Measurements from ENCODE around the gene HOXC11. TPM values are rescaled to one million over a fixed set of nuclear protein-coding genes. Genes with fewer than 3 reads are reported as not detected.

The HOXC11 gene
- total RNA-seq, 2 experiments from 2014 or later, result not detected

DNA sequence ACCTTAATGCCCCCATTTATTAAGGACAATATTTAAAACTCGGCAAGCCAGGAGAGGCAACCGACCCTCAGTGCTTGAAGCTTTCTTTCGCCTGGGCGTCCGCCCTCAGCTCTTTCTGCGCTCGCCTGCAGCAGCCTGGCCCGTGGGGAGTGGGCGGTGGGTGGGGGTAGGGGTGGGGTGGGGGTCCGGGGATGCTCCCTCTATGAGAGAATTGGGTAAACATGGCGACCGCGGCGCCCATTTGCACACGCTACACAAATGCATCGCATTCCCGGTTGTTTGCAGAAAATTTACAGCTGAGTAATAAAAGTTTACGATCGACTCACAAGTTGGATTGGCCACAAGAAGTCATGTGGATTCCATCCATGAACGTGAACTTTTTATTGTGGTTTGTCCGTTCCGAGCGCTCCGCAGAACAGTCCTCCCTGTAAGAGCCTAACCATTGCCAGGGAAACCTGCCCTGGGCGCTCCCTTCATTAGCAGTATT is 43.6 kb downstream of the HOXC11 start:
- ATAC-seq (no peak), DNase-seq (no peak)
- ChIA-PET CTCF (interaction anchor here (0.6 to 3.2 kb wide), 12 partner anchors 8 to 198 kb away, joined by 3 to 19 read pairs (median 4); partner anchors contain the start of genes HOXC5 and HOXC6), POLR2A (interaction anchor here (0.6 kb wide), 1 partner anchor 346 kb away, joined by 3 read pairs; no protein-coding TSS in a partner anchor)
- Mint-ChIP-seq H3K27ac (no peak overlapping the region), H3K9me3 (ENCODE audit: low read depth) (no peaks in the 10 kb centered on the region), H3K36me3 (ENCODE audit: low read depth) (no peaks in the 10 kb centered on the region), H3K4me3 (no peak overlapping the region), H3K27me3 (peaks cover 56% of the 10 kb centered on the region), H3K4me1 (peaks cover 18% of the 10 kb centered on the region)
- intact Hi-C loops (cut with DNase I, micrococcal nuclease), result no loop called here

DNA sequence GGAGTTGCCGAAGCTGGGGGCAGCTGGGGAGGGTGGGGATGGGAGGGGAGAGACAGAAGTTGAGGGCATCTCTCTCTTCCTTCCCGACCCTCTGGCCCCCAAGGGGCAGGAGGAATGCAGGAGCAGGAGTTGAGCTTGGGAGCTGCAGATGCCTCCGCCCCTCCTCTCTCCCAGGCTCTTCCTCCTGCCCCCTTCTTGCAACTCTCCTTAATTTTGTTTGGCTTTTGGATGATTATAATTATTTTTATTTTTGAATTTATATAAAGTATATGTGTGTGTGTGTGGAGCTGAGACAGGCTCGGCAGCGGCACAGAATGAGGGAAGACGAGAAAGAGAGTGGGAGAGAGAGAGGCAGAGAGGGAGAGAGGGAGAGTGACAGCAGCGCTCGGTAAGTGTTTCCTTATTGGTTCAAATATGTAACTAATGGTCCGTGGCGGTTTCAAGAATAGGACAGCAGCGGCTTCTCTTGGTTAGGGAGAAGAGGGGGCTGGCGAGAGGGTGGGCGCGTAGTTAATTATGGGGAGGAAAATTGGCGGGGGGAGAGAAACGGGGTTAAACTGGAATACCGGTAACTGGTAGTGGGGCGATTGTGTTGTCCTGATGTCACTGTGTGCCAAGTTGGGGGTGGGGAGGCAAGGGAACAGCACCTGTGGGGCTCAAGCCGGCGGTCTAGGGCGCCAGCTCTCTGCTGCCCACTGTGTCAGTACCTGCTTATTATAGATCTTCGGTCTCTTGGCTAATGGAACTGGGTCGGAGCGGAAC is 44.3 kb downstream of the HOXC11 start:
- intact Hi-C loops (cut with DNase I, micrococcal nuclease), result no loop called here
- no peak overlapping the region for H3K27ac Mint-ChIP-seq
- no peaks in the 10 kb centered on the region for H3K36me3 Mint-ChIP-seq (ENCODE audit: low read depth)
- POLR2A ChIA-PET, result interaction anchor here (0.6 kb wide), 1 partner anchor 346 kb away, joined by 3 read pairs; no protein-coding TSS in a partner anchor
- DNase-seq (no peak), ATAC-seq (peak; percentile 55)
- H3K4me3 Mint-ChIP-seq, result peak overlapping the region; percentile 65
- H3K9me3 Mint-ChIP-seq (ENCODE audit: low read depth), result no peaks in the 10 kb centered on the region
- H3K4me1 Mint-ChIP-seq, result peaks cover 17% of the 10 kb centered on the region
- peaks cover 58% of the 10 kb centered on the region for H3K27me3 Mint-ChIP-seq
- CTCF ChIA-PET, result interaction anchor here (0.6 to 3.2 kb wide), 12 partner anchors 10 to 197 kb away, joined by 3 to 19 read pairs (median 4); partner anchors contain the start of genes HOXC10, HOXC5 and HOXC6

DNA sequence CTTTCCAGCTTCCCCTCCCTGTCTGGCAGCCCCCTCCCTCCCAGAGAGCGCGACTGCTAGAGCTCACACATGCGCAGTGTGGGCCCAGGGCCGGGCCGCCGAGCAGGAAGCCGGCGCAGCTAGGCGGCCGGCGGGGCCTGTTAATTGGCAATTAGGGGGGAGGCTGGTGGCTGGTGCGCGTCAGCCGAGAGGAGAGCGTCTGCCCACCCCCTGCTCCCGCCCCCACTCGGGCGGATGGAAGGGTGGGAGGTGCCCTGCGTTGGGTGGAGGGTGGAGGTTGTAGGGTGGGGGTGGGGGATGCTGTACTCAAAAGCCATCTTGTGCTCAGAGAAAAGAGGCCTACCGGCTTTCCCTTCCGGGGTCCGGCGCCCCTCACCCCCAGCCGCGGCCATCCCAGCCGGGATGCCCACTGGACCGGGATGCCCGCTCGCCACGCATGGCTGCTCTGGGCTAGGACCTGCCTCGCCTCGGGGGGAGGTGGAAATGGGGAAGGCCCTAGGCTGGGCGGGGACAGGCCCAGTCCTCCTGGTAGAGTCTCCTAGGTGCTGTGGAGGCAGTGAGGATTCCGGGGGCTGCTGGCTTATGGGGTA is 45.0 kb downstream of the HOXC11 start:
- intact Hi-C loops (cut with DNase I, micrococcal nuclease), result no loop called here
- Mint-ChIP-seq H3K9me3 (ENCODE audit: low read depth) (no peaks in the 10 kb centered on the region), H3K4me3 (peak overlapping the region; percentile 65), H3K27ac (no peak overlapping the region), H3K4me1 (peaks cover 17% of the 10 kb centered on the region), H3K27me3 (peaks cover 58% of the 10 kb centered on the region), H3K36me3 (ENCODE audit: low read depth) (no peaks in the 10 kb centered on the region)
- POLR2A ChIA-PET, result no interaction called here
- peak; percentile 88 for ATAC-seq
- DNase-seq, result peak; percentile 85
- CTCF ChIA-PET, result interaction anchor here (0.6 to 3.2 kb wide), 12 partner anchors 9 to 197 kb away, joined by 3 to 19 read pairs (median 4); partner anchors contain the start of genes HOXC10, HOXC5 and HOXC6

DNA sequence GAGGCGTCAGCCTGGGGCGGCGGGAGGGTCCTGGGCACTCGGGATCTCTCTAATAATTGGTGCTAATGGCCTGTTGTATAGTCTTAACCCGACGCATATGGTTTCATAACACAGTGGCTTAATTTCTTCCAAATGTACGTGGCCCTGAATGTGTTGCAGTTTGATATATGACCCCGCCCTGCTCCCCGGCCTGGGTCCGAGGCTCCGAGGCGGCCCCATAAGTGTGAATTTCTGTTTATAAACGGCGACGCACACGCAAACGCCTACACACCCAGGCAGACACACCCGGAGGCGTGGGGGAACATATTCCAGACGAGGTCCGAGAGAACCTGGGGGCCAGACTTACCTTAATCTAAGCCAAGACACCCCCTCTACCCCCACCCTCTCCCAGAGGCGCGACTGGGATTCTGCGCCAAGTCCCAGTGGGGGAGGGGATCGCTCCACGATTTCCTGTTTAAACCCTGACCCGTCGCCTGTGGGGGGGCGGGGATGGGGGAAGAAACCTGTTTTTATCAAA is 45.6 kb downstream of the HOXC11 start:
- ChIA-PET CTCF (interaction anchor here (1.5 to 1.8 kb wide), 2 partner anchors 14 to 189 kb away, joined by 8 to 19 read pairs; partner anchors contain the start of gene HOXC5), POLR2A (no interaction called here)
- intact Hi-C loops (cut with DNase I, micrococcal nuclease), result no loop called here
- Mint-ChIP-seq H3K36me3 (ENCODE audit: low read depth) (no peaks in the 10 kb centered on the region), H3K27me3 (peaks cover 58% of the 10 kb centered on the region), H3K4me1 (peaks cover 17% of the 10 kb centered on the region), H3K27ac (no peak overlapping the region), H3K4me3 (peak overlapping the region; percentile 65), H3K9me3 (ENCODE audit: low read depth) (no peaks in the 10 kb centered on the region)
- ATAC-seq, result no peak
- no peak for DNase-seq

DNA sequence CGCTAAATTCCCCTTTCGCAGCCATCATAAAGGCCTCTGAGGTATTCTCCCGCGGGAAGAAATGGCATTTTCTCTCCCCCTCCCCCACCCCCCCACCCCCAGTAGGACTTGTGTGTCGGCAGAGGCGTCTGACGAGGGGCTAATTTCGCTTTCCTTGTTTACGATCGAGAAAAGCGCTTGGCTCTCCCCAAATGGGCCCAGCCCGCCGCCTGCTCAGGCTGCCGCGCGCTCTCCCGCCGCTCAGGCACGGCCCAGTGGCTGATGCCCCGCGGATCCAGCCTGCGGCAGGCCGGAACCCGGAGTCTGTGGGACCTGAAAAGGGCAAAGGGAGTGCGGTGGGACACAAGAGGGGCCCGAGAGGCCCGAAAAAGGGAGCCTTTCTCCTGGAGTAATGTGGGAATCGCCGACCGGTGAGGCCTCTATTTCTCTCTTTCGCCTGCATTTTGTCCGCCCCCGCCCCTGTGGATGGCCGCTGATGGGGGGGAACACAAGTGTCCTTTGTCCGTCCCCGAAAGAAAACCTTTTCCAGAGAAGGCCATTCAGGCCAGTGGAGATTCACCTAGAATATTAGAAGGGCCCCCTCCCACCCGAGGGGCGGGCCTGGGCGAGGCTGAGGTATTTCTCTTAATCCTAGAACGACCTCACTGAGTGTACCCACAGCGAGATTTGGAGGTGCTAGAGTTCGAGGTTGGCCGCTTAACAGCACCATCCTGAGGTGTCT is 46.3 kb downstream of the HOXC11 start:
- Mint-ChIP-seq H3K27ac (no peak overlapping the region), H3K27me3 (peaks cover 60% of the 10 kb centered on the region)

DNA sequence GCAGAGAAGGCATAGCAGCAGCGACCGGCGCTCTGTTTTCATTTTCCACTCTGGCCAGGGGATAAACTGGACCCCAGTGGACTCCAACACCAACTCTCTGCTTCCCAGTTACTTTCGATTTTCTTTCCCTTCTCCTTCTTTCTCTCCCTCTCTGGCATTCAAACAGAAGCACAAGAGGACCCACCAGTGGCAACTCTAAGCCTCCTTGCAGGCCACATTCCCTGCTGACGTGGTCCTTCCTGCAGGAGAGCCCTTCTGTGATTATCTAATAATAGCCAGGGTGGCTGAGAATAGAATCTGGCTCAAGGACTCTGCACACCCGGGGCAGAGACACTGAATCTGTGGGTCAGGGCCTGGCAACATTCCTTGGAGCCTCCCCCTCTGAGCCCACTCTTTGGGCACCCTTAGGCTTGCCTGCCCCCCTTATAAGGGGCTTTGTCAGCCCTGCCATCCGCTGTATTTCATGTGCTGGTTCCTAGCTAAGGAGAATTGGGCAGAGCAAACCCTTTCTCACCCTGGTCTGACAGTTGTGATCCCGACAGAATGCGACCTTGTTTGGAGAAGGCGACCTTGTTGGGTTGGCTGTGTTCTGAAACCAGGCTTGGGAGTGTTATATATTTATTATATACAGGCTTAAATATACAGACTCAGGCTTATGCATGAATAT is 47.1 kb downstream of the HOXC11 start:
- Mint-ChIP-seq H3K4me1 (peaks cover 12% of the 10 kb centered on the region), H3K9me3 (ENCODE audit: low read depth) (no peaks in the 10 kb centered on the region), H3K27me3 (peaks cover 53% of the 10 kb centered on the region), H3K36me3 (ENCODE audit: low read depth) (no peaks in the 10 kb centered on the region), H3K4me3 (no peak overlapping the region), H3K27ac (no peak overlapping the region)
- intact Hi-C loops (cut with DNase I, micrococcal nuclease), result no loop called here
- DNase-seq (no peak), ATAC-seq (no peak)
- ChIA-PET POLR2A (no interaction called here), CTCF (no interaction called here)

More for the DNA sequence above, 46.3 kb downstream of the HOXC11 start:
- H3K36me3 Mint-ChIP-seq (ENCODE audit: low read depth), result no peaks in the 10 kb centered on the region
- CTCF ChIA-PET, result no interaction called here
- POLR2A ChIA-PET, result no interaction called here
- no peak overlapping the region for H3K4me3 Mint-ChIP-seq
- DNase-seq (no peak), ATAC-seq (no peak)
- peaks cover 17% of the 10 kb centered on the region for H3K4me1 Mint-ChIP-seq
- no peaks in the 10 kb centered on the region for H3K9me3 Mint-ChIP-seq (ENCODE audit: low read depth)
- intact Hi-C loops (cut with DNase I, micrococcal nuclease), result no loop called here

DNA sequence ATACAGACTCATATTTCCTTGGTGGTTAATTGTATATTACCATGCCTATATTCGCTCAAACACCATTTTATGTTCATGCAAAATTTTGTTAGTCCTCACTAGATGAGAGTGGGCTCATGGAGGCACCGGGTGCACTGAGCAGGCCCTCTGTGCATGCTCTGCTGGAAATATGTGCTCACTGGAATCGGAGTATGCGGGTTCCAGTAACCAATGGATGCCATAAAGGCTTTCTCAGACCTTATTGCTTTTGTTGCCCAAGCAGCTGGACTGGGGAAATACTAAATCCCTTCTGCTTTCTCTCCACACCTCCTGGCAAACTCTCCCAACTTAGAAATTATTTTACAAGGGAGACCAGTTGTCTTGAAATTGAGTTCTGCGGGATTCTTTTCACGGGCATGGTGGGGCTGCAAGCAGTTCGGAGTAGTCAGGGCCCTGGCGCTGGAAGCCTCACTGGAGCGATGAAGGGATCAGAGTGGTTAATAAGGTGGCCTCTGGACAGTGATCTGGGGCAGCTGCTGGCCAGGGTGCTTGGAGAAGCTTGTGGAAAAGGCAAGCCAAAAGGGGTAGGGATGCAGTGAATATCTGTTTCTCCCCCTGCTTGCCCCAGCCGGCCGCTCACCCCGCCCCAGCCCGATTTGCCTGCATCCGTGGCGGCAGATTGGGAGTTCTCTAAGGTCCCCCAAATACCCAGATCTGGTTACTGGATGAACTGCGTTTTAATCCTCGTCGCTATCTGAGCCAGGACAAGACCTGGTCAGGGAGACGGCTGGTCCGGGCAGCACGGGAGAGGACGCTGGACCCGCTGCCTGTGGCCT is 47.9 kb downstream of the HOXC11 start:
- H3K4me3 Mint-ChIP-seq, result no peak overlapping the region
- ATAC-seq (no peak), DNase-seq (no peak)
- H3K4me1 Mint-ChIP-seq, result peaks cover 12% of the 10 kb centered on the region
- CTCF ChIA-PET, result interaction anchor here (3.5 kb wide), 1 partner anchor 12 kb away, joined by 23 read pairs; the partner anchor contains the start of gene HOXC5
- POLR2A ChIA-PET, result no interaction called here
- no peaks in the 10 kb centered on the region for H3K9me3 Mint-ChIP-seq (ENCODE audit: low read depth)
- peaks cover 50% of the 10 kb centered on the region for H3K27me3 Mint-ChIP-seq
- H3K27ac Mint-ChIP-seq, result no peak overlapping the region
- intact Hi-C loops (cut with DNase I, micrococcal nuclease), result no loop called here
- no peaks in the 10 kb centered on the region for H3K36me3 Mint-ChIP-seq (ENCODE audit: low read depth)

DNA sequence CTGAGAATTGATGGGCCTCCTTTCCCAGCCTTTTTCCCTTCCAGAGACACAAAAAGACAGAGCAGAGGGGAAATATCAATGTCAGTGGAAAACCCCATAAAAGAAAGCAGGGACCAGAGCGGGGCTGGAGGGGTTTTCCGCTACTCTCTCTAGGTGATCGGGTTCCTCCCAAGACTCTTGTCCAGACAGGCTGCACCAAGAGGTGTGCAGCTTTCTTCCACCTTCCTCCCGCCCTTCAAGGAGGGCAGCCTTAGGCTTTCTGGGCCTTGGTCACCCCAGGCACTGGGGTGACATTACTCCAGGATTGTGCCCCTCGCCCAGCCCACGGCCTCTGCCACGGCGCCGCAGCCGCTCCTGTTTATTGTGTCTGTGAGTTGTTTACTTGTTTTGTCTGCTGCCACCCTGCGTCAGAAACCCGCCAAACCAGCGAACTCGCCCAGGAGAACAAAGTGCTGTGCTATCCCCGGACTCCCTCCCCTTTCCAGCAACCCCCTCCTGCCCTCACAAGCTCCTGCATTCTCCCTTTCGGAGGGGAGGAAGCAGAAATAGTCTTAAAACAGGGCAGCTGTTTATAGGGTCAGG is 48.6 kb downstream of the HOXC11 start:
- ChIA-PET POLR2A (no interaction called here), CTCF (interaction anchor here (0.6 to 3.5 kb wide), 4 partner anchors 11 to 180 kb away, joined by 4 to 23 read pairs (median 4); partner anchors contain the start of gene HOXC5)
- peaks cover 12% of the 10 kb centered on the region for H3K4me1 Mint-ChIP-seq
- H3K27me3 Mint-ChIP-seq, result peaks cover 55% of the 10 kb centered on the region
- H3K36me3 Mint-ChIP-seq (ENCODE audit: low read depth), result no peaks in the 10 kb centered on the region
- no peak overlapping the region for H3K27ac Mint-ChIP-seq
- no peaks in the 10 kb centered on the region for H3K9me3 Mint-ChIP-seq (ENCODE audit: low read depth)
- DNase-seq (no peak), ATAC-seq (no peak)
- intact Hi-C loops (cut with DNase I, micrococcal nuclease), result loop anchor here in 1 of 2 experiments (2.0 kb wide), 1 partner anchor 15 kb away; no protein-coding TSS in a partner anchor
- H3K4me3 Mint-ChIP-seq, result no peak overlapping the region

DNA sequence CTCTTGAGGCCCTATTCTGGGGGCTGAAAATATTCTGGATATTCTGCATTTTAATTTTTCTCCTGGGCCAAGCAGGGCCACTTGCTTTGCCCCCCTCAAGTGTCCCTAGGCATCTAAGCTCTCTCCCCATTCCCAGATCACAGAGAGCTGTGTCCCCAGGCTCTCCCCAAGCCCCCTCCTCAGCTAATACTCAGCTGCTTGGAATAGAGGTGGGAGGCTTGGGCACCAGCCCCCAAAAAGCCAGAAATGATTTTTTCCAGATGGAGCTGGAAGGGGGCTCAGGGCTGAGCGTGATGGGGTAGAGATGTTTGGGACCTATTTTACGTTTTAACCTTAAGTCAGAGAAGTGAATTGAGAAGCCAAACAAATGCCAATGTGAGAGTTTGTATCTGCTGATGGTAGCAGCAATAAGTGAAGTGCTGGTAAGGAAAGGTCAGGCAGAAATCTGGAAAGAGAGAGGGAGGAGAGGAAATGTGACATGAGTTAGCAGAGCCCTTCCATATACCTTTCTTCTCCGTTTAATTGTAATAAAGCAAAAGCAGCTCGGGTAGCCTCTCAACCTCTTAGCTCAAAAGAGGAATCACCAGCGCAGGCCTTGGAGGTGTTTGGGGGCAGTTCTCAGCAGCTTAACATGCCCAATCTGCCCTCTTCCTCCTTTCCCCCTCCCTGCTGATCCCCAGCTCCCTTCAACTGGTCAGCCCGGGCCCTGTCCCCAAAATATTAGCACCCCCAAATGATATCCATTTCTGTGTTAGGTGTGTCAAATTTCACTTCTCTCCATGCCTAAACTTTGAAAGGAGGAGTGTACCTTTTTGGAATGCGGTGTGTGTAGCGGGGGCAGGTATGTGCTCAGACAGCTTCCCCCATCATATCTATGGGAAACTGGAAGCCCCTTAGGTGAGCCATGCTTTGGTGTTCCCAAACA is 50.3 kb downstream of the HOXC11 start:
- intact Hi-C loops (cut with DNase I, micrococcal nuclease), result loop anchor here in 1 of 2 experiments (2.0 kb wide), 1 partner anchor 16 kb away; no protein-coding TSS in a partner anchor
- H3K36me3 Mint-ChIP-seq (ENCODE audit: low read depth), result no peaks in the 10 kb centered on the region
- no peak overlapping the region for H3K27ac Mint-ChIP-seq
- ChIA-PET CTCF (interaction anchor here (0.8 to 3.5 kb wide), 7 partner anchors 9 to 185 kb away, joined by 3 to 23 read pairs (median 4); partner anchors contain the start of gene HOXC5), POLR2A (interaction anchor here (0.5 kb wide), 1 partner anchor 186 kb away, joined by 5 read pairs; no protein-coding TSS in a partner anchor)
- ATAC-seq (no peak), DNase-seq (no peak)
- H3K4me1 Mint-ChIP-seq, result peaks cover 10% of the 10 kb centered on the region
- H3K4me3 Mint-ChIP-seq, result no peak overlapping the region
- peaks cover 60% of the 10 kb centered on the region for H3K27me3 Mint-ChIP-seq
- no peaks in the 10 kb centered on the region for H3K9me3 Mint-ChIP-seq (ENCODE audit: low read depth)

All from activated CD4-positive, alpha-beta T cell treated with anti-CD3 and anti-CD28 coated beads for 36 hours (primary cell).